Psoas muscle (tissue), 8 donors: ENCODE measurements around the gene SLC8A2. TPM values are rescaled to one million over a fixed set of nuclear protein-coding genes. Genes with fewer than 3 reads are reported as not detected.

Experiments used
- ATAC-seq, 4 donors: fragments of 200-7000 bp; cut with Tn5 transposase; one replicate each; pipeline ENCODE4 v1.9.1; 2020; ENCODE audit warnings: moderate library complexity in 3 of 4, mild to moderate bottlenecking in 2 of 4
- DNase-seq, 2 donors: peaks; one replicate each; pipeline ENCODE4 v3.0.0-alpha.2; 2020
- H3K27ac ChIP-seq: fragments of 200-600 bp; one replicate; pipeline ENCODE4 v1.8.0; 2022
- H3K27me3 ChIP-seq, 3 donors: fragments of 200-600 bp in 1 of 3; one replicate each; pipeline versions ENCODE4 v1.6.1 to v1.8.0; 2013 to 2022; ENCODE audit warnings: low read length in 2 of 3, mild to moderate bottlenecking in 2 of 3, moderate library complexity in 1 of 3; ENCODE audit not compliant: insufficient read depth in 3 of 3
- H3K36me3 ChIP-seq, 2 donors: fragments of 200-600 bp in 1 of 2; one replicate each; pipeline versions ENCODE4 v1.6.1 to v1.8.0; 2013 to 2022; ENCODE audit warnings: low read depth in 1 of 2, mild to moderate bottlenecking in 1 of 2, moderate library complexity in 1 of 2; ENCODE audit not compliant: insufficient read depth in 1 of 2
- H3K4me1 ChIP-seq: fragments of 200-600 bp; one replicate; pipeline ENCODE4 v1.8.0; 2022
- H3K4me3 ChIP-seq: fragments of 200-600 bp; one replicate; pipeline ENCODE4 v1.8.0; 2022; ENCODE audit warnings: mild to moderate bottlenecking
- H3K9me3 ChIP-seq: fragments of 200-600 bp; one replicate; pipeline ENCODE4 v1.8.0; 2022
- CTCF ChIP-seq: fragments of 200-600 bp; IDR thresholded peaks from one replicate; pipeline ENCODE4 v1.8.0; 2022; ENCODE audit warnings: antibody characterized with exemption
- WGBS, 3 donors: extraction: QIAGEN DNeasy Blood & Tissue Kit; methylation state at CpG; one replicate each; pipeline versions ENCODE4 v1.1.6 to v1.1.7; 2013; 5-methylcytosine and 5-hydroxymethylcytosine counted together
- intact Hi-C, 2 donors: fragments of 100-400 bp; cut with DNase I; formaldehyde crosslinking; loops; one replicate each; pipeline versions ENCODE4 v1.11.0 to v1.14.2; 2022
- polyA plus RNA-seq, 3 donors: library from polyadenylated mRNA; stranded (reverse); fragments of 200-250 nt; gene quantifications; one replicate each; pipeline ENCODE4 v1.2.3, GENCODE V29; 2013
- total RNA-seq, 4 donors: library from RNA; stranded (reverse); fragmentation: NEBNext Ultra II Directional in 2 of 4; extraction: Animal tissue kit (Norgen Biotek cat#: 25700) in 2 of 4; gene quantifications; one replicate each; pipeline versions ENCODE4 v1.2.1 to v1.2.4, GENCODE V29; 2021 to 2023
- donor health status: healthy with polysubstance abuse.
- donor health status: DM: no; HTN: no; CAD: no; lungs with moderate emphysema.
- donor health status: Bipolar disorder and iron deficiency.
- donor health status: healthy.
- donor health status: DM: yes; HTN: yes; CAD: no.
- donor health status: DM: no; HTN: no; CAD: no.
- donor health status: DM: no; HTN: no; CAD: no.
- donor health status: DM: yes; HTN: yes; CAD: no.

The SLC8A2 gene
- total and polyA plus RNA-seq, 7 donors: 0.12 to 0.54 (median 0.19) TPM; not detected in 1

DNA sequence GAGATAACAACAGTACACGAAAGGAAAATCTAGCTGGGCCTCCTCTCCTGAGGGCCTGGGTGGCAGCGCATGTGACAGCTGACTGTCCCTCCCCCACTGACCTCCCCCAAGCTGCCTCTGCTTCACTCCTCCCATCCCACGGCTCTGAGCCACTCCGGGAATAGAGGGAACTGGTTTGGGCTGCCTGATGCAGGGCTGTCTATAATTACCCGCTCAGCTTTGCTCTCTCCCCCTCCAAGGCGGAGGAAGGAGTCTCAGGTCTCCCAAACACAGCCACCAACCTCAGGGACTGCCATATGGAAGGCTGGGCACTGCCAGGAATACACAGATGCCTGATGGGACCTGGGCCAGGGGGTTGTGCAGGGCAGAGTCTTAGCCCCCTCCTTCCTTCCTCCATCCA, 35.3 kb upstream of the SLC8A2 start:
- DNase-seq (peak in 1 of 2 donors; percentile 72), ATAC-seq (peak; percentile 64 to 76 (median 74))
- intact Hi-C loops: no loop called here
- WGBS, 3 donors: 15 to 36% (median 25%) methylated on average over 6 of the region's 6 CpGs
- Histone ChIP-seq H3K9me3 (no peaks in the 10 kb centered on the region), H3K36me3 (peaks cover 0 to 23% of the 10 kb centered on the region in 2 donors), H3K4me1 (peaks cover 69% of the 10 kb centered on the region), H3K27ac (peak overlapping the region; percentile 99), H3K4me3 (peak overlapping the region; percentile 30), H3K27me3 (no peaks in the 10 kb centered on the region)
- no peak for TF ChIP-seq CTCF

GRCh38 chr19:47506459-47506858, 34.8 kb upstream of the SLC8A2 start:
- WGBS, 3 donors: 25 to 44% (median 25%) methylated on average over 8 of the region's 8 CpGs
- Histone ChIP-seq H3K27me3 (no peaks in the 10 kb centered on the region), H3K9me3 (no peaks in the 10 kb centered on the region), H3K27ac (peak overlapping the region; percentile 99), H3K4me3 (peak overlapping the region; percentile 30), H3K4me1 (peaks cover 69% of the 10 kb centered on the region), H3K36me3 (peaks cover under 1 to 29% of the 10 kb centered on the region in 2 donors)
- ATAC-seq: peak; percentile 51 to 82 (median 78)
- intact Hi-C loops: no loop called here
- DNase-seq: peak in 1 of 2 donors; percentile 73
- no peak for TF ChIP-seq CTCF

GRCh38 chr19:47505506-47505905, 33.8 kb upstream of the SLC8A2 start:
- Histone ChIP-seq H3K9me3 (no peaks in the 10 kb centered on the region), H3K4me1 (peaks cover 66% of the 10 kb centered on the region), H3K36me3 (peaks cover 4 to 38% of the 10 kb centered on the region in 2 donors), H3K4me3 (no peak overlapping the region), H3K27ac (peak overlapping the region; percentile 99), H3K27me3 (no peaks in the 10 kb centered on the region)
- ATAC-seq: no peak
- TF ChIP-seq CTCF: no peak
- WGBS, 3 donors: 66 to 73% (median 72%) methylated on average over 6 of the region's 6 CpGs
- peak in 1 of 2 donors; percentile 39 for DNase-seq
- intact Hi-C loops: no loop called here

DNA sequence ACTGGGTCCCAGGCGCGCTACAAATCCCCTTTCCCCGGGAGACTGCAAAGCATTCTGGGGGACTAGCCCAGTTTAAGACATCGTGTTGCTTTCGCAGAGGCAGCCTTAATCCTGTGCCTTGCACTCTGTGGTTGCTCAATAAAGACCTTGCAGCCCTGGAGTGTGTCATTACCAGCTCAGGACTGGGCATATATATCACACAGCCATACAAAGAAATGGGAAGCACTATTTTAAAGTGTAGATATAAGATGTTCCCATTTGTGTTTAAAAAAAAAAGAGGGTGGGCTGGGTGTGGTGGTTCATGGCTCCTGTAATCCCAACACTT, 32.1 kb upstream of the SLC8A2 start:
- Histone ChIP-seq H3K27ac (no peak overlapping the region), H3K4me3 (no peak overlapping the region)
- 63 to 89% (median 70%) methylated on average over 5 of the region's 5 CpGs for WGBS, 3 donors

More for the DNA sequence above, 32.1 kb upstream of the SLC8A2 start:
- DNase-seq (peak in 1 of 2 donors; percentile 23), ATAC-seq (no peak)
- Histone ChIP-seq H3K4me1 (peaks cover 61% of the 10 kb centered on the region), H3K36me3 (peaks cover 4 to 56% of the 10 kb centered on the region in 2 donors), H3K9me3 (no peaks in the 10 kb centered on the region), H3K27me3 (no peaks in the 10 kb centered on the region)
- TF ChIP-seq CTCF: no peak
- intact Hi-C loops: no loop called here
